ENCODE data around the gene PDE4B.

PDE4B gene

DNA sequence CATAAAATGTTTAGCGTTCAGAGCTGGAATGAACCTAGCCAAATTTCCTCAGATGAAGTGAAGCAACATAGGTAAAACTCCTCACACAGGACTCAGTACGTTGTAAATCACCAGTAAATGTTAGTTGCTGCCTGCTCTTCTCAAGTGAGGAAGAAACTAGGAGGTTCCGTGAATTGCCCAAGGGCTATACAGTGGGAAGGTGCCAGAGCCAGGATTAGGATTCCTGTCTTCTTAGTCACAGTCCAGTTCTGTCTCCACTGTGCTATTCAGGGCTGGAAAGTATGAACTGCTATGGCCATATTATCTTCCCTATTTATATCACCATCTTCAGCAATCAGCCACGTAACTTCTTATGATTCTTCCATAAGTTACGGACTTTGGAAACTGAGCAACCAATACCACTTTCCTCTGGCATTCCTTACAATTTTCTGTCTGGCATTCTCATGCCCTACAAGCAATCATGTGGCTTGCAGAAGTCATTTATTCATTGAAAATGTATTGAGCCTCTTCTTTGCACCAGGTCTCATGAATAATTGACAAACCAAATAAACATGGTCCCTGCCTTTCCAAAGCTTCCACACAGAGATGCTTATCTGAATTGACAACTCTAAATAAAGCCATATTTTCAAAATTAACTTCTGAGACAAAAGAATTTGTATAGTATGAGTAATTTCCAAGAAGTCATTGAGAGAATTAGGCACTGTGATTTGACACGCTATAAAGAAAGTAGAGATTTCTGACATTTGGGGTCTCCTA lies 469.7 kb downstream of the PDE4B start:
- TF ChIP-seq, protein P1, sequence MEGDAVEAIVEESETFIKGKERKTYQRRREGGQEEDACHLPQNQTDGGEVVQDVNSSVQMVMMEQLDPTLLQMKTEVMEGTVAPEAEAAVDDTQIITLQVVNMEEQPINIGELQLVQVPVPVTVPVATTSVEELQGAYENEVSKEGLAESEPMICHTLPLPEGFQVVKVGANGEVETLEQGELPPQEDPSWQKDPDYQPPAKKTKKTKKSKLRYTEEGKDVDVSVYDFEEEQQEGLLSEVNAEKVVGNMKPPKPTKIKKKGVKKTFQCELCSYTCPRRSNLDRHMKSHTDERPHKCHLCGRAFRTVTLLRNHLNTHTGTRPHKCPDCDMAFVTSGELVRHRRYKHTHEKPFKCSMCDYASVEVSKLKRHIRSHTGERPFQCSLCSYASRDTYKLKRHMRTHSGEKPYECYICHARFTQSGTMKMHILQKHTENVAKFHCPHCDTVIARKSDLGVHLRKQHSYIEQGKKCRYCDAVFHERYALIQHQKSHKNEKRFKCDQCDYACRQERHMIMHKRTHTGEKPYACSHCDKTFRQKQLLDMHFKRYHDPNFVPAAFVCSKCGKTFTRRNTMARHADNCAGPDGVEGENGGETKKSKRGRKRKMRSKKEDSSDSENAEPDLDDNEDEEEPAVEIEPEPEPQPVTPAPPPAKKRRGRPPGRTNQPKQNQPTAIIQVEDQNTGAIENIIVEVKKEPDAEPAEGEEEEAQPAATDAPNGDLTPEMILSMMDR (IDR thresholded peaks at IDR 0.05) = no peak

- TF ChIP-seq, protein P1 (IDR thresholded peaks at IDR 0.05) = no peak
Observed at GRCh38 chr1:66265268-66265667, 472.6 kb downstream of the PDE4B start.

DNA sequence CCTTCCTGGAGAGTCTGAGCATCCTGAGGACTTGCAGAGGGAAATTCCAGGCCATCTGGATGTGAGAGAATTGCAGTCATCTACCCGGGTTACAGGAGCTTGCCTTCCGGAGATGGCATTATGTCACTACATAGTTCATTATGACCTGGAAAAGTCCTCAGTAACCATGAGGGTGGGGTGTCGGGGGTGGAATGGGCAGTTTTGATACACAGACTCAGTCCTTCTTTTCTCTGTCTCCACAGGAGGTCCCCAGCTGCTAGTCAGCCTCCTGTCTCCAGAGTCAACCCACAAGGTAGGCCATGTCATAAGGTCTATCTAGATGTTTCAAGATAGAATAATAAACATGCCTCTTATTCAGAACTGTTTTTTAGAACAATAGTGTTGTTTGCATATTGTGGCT lies 473.1 kb downstream of the PDE4B start:
- TF ChIP-seq, protein P1 (IDR thresholded peaks at IDR 0.05) = no peak

DNA sequence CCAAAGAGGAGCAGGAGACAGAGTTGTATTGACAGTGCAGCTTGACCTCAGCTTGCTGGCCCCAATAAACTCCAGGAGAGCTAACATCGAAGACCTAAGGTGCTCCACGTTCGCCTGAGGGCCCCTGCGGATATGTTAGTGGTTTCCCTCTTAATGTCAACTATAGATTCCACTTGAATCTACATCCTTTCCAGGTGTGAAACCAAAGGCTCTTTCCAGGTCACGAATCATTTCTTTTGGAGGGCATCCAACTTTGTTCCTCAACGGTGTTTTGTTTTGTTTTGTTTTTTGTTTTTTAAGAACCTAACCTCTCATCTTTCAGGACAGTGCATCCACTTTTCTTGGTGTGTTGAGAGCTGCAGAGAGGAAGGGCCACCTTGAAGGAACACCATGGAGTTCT lies 473.7 kb downstream of the PDE4B start:
- TF ChIP-seq, protein P1 (IDR thresholded peaks at IDR 0.05) = no peak

DNA sequence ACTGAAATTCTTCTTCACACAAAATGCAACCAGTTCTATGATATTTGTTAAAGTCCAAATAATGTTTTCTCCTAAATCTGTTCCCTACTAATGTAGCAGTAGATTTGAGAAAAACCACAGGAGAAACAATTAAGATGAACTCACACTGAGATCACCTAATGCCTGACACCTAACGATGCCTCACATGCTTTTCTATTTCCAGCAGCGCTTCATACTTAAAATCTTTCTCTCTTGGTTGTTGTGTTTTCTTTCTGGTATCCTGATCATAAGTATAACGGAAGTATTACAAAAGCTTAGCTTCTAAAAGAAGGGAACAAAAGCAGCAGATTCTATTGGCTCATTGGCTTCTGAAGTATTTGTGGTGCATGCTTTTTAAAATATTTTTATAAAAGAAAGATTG lies 474.1 kb downstream of the PDE4B start:
- TF ChIP-seq, protein P1 (IDR thresholded peaks at IDR 0.05) = no peak

DNA sequence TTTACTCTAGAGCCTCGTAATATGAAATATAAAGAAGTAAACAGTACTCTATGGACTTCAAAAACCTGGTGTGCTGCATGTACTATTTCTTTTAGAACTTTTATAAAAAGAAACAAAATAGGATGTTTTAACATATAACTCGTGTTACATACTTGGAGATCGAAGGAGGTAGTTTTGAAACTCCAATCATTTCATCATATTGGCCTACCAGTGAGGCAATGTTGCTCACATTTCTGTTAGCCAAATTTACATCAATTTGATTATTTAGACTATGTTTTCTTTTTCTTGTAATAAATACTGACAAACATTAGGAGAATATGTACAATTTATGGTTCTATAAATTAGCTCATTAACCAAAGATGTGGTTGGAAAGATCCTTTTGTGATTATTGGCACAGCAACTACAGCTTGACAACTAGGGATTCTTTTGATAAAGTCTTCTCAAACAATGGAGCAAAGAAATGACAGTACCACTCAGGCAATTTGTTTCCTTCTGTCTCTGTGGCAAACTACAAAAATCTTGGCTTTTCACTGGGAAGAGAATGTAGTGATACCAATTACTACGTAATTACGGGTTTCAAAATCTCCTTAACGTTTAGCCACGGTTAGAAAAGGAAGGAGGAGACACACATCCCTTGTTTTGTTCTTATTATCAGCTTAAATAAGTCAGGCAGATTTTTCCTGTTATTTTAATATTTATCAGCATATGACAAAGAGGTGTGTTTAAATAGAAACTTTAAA lies 474.7 kb downstream of the PDE4B start:
- TF ChIP-seq, protein P1 (IDR thresholded peaks at IDR 0.05) = no peak

DNA sequence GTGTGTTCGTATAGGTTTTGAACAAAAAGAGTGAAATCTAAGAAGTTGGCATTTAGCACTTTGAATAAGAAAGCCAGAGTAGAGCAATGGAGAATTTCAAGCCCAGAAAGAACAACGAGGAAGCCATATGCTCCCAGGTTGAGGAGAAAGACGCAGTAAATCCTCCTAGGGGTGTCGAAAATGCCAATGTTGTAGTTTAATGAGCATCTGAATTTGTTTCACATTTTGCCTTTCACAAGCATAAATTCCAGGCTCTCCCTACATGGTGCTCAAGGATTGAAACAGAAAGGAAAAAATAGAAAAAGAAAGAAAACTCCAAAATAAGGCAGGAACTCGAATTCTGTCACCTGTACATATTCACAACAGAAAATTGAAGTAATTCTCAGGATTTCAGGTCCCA lies 476.5 kb downstream of the PDE4B start:
- TF ChIP-seq, protein P1 (IDR thresholded peaks at IDR 0.05) = no peak

All from LNCAP (cell line).